Middle frontal gyrus (tissue), 1 donor: ENCODE measurements around the gene ZNF629.

Experiments
- DNase-seq: peaks from one replicate; pipeline ENCODE4 v3.0.0-alpha.2; 2015; ENCODE audit warnings: low spot score; ENCODE audit errors: extremely low spot score

The ZNF629 gene

DNA sequence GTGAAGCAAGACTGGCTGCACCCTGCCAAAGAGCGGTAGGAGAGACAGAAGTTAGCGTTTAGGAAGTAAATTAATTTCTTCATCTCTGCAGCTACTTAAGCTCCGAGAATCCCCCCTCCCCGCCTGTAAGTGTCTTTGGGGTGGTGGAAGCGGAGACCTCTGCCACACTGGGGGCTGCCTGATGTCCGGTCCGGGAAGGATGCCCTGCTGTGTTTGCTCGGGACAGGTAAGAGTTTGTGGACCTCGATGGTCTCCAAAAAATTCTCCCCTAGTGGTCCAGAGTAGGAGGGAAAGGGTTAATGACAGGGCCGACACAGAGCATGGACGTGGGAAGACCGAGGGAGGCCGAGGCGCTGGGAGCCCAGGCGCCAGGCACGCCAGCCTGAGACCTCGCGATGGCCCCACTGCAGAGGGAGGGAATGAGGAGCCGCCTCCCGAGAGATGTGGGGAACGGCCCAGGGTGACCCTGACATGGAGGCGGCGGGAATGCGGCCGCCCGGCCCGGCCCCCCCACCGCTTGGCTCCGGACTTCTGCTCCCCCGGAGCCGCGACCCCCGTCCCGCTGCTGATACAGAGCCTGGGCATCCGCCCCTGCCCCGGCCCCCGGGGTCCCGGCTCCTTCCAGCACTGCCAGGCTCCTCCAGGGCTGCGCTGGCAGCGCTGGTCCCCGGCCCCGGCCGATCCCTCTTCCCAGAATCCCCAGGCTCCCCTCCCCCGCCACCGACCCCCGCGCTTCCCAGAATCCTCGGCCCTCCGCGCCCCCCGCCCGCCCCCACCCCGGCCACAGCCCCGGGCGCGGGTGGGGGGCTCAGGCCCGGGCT is 680 bp downstream of the ZNF629 start:
- no peak for DNase-seq

DNA sequence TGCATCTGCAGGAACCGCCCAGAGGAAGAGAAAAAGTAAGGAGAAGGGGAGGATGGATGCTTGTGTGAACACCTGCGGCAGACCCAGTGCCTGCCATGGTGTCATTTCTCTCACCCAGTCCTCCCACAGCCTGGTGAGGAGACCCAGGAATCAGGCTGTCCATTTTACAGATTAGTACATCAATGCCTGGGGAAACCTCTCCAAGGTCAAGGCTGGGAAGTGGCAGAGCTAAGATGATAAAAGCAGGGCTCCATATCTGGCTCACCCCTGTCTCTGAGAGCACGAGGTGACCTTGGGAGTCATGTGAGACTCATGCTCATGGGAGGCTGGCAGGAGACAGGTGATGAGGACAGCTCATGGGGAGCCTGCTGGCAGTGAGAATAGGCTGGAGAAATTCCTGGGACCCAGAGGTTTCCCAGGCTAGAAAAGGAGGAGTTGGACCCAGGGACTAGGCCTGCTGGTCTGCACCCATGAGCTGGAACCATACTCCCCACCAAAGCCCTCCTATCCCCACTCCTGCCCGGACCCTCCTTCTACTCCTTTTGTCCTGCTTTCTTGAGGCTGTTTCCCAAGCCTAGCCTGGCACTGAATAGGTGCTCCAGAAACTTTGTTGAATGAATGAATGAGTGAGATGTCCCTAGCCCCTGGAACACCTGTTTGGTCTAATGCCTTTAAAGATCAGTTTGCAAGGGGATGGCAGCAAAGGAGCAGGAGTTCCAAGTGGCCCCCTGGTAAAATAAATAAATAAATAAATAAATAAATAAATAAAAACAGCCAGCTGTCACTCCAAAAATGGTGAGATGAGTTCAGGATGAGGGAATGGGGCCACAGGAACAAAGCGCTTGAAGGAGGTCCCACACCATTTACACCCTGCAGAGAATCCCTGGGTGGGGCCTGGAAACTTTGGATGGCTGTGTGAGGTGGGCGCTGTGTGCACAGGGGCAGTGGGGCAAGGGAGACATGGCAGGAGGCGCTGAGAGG is 1.6 kb downstream of the ZNF629 start:
- DNase-seq: no peak

DNA sequence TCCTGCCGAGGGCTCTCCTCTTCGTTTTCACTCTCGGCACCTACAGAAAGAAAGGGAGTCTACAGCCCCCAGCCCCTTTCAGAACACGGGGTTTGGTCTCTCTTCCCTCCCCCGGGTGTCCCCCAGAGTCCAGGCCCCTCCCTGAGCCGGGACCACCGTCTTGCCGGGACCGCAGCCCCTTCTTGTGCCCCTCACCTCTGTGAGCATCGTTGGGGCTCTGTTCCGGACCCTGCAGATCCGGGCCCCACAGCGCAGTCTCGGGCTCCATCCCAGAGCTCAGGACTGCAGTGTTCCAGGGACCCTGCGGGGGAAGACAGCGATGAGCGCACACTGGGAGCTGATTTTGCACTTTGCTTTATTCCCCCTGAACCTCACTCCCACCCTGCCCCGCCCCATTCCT is 2.8 kb downstream of the ZNF629 start:
- no peak for DNase-seq

DNA sequence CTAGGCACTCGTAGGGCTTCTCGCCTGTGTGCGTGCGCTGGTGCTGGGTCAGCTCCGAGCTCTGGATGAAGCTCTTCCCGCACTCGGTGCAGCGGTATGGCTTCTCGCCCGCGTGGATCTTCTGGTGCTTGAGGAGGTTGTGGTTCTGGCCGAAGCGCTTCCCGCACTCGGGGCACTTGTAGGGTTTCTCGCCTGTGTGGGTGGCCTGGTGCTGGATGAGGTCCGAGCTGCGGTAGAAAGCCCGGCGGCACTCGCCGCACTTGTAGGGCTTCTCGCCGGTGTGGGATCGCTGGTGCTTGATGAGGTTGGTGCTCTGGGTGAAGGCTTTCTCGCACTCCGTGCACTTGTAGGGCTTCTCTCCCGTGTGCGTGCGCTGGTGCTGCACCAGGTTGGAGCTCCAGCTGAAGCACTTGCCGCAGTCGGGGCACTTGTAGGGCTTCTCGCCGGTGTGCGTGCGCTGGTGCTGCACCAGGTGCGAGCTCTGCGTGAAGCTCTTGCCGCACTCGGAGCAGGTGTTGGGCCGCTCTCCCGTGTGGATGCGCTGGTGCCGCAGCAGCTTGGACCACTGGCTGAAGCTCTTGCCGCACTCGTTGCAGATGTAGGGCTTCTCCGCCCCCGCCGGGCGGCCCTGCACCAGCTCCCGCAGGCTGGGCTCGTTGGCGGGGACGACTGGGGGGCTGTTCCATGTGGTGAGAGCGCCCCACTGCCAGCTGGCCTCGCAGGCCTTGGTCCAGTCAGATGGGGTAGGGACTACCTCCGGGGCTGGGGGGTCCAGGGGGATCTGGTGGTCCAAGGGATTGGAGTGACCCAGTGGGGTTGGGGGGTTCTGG is 3.5 kb downstream of the ZNF629 start:
- no peak for DNase-seq

DNA sequence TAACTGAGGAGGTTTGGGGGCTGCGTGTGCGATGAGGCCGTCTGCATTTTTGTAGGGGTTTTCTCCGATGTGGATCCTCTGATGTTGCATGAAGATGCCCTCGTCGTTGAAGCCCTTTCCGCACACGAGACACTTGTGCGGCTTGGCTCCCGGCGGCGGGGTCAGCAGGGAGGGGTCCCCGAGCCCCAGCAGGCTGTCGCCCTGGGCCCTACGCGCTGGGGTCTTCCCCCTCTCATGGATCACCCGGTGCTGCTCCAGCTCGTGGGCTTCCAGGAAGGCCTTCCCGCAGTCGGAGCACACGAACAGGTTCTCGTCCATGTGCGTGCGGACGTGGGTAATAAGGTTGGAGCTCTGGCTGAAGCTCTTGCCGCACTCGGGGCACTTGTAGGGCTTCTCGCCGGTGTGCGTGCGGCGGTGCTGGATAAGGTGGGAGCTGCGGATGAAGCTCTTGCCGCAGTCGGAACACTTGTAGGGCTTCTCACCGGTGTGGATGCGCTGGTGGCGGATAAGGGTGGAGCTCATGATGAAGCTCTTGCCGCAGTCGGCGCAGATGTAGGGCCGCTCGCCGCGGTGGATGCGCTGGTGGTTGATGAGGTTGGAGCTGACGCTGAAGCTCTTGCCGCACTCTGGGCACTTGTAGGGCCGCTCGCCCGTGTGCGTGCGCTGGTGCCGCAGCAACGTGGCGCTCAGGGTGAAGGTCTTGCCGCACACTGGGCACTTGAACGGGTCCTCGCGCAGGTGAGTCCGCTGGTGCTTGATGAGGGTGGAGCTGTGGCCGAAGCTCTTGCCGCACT is 4.3 kb downstream of the ZNF629 start:
- no peak for DNase-seq

DNA sequence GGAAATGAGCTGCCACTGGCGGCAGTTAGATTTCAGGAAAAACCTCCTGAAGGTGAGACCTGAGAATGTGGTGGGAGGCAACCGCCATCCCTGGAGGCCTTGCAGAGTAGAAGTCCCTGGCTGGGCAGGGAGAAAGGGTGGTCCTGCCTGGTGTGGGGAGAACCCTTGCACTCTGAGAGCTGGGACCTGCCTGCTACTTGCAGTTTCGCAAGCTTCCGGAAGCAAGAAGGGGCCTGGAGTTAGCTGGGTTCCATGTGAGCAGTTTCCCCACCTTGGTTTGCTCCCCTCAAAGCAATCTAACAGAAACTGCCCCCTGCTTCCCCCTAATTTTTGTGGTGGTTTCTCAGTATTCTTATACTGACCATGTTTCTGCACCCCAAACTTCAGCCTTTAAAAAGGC is 6.5 kb downstream of the ZNF629 start:
- no peak for DNase-seq

DNA sequence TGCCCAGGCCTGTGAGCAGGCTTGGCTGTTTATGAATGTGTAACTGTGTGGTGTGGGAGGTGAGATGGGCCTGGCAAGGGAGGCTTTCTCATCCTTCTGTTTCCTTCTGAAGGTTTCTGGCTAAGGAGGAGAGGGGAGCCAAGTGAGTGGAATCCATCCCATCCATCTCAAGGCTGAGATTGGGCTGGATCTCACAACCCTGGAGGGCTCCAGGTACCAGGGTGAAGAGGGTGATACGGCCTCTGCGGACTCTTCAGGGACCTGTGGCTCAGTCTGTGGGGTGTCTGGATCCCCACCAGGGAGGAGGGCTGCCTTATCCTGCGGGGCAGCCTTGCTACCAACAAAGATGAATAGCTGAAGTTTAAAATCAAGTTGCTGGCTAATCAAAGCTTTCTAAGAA is 7.0 kb downstream of the ZNF629 start:
- no peak for DNase-seq

DNA sequence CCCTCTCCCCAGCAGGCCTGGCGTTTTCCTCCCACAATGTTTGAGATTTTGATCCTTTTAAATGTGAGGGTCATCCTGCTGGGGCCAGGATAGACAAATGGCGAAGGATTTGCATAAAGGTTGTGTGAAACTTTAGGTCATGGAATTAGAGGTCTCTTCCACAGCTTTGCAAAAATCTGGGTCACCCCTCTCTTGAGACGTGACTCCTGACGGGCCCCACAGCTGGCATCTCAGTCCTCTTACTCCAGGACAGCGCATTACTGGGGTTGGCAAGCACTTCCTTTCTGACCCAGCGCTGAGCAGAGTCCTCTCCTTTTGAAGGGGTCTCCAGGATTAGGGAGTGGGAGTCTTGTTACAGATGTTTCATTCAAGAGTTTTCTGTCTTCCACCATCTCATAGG is 7.4 kb downstream of the ZNF629 start:
- no peak for DNase-seq

DNA sequence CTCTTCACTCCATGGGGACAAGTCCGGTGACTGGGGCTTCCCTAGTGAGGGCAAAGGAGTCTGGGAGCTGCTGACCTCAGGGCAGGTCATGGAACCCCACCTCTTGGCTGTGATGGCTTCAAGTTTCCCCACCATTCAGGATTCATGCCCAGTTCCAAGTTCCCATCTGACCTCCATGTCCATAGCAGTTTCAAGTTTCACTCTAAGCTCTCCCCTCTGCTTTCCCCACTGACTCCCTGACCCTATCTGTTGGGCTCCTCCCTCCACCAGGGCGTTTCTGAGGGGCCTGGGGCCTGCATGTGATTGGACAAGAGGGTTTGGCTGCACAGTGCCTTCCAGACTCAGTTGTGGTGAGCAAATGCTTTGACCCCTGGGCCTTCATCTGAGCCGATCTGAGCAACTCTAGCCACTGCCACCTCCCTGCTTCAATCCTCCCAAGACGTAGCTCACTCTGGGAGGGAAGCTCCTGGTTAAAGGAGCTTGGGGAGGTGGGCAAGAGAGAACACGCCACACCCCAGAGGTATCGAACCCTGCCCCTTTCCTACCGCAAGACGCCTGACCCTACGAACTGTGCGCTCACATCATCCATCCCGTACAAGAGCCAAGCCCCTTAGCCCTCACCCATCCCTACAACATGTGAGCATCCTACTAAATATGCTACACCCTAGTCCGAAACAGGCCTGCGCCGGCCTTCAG is 8.3 kb downstream of the ZNF629 start:
- DNase-seq: no peak

DNA sequence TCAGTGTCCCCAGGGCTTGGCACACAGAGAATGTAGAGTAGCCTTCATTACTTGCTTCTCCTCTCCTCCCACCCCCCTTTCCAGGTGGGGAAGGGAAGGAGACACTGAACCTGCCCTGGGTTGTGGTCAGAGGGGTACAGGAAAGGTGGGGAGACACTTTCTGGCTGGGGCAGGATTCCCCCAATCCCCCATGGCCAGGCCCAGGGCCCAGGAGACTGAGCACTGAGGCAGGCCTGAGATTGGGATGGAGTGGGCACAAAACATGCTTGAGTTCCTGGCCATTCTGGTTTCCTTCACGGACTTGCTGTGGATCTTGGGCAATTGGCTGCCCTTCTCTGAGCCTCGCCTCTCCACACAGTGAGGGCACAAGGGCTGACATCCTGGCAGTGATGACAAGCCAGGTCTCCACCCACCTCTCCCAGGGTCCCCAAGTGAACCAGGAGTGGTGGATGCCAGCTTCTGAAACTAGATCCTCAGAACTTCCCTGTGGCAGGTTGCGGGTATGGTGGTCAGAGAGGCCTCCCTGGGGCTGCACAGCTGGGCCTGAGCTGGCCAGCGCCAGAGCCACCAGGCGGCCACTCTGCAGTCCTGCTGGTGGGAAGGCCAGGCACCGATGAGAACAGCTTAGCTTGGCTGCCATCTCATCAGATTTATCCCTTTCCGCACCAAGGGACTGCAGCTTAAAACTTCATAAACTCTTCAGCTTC is 9.3 kb downstream of the ZNF629 start:
- no peak for DNase-seq

DNA sequence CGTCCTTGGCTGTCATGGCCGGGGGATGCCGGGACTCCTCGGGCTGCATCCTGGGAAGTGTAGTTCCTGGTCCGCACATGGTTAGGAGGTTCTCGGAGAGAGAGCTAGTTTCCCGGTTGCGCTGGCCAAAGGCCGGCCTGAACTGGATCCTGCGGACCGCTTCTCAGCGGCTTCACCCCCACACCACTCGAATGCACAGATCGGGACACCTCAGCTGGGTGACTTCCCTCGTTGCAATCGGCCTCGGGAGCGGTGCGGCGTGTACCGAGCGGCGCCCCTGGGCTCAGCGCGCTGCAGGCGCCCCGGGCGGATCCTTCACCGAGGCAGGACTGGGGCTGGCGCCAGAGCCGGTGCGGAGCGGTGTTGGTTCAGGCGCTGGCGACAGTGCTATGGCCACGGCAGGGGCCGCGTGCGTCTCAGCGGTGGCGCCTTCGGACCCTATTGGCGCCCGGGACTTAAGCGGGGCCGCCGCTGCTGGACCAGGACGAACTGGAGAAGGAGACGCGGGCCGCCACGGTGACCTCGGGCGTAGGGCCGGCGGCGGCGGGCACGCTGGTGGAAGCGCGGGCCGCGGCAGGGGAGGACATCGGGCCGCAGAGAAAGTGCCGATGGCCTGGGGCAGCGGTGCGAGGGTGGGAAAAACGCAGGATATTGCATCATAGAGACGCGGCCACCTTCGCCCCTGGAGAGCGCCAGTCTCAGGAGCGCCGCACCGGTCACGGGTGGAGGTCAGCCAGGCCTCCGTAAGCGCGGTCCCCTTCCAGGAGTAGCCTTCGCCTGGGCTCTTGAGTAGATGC is 11.4 kb downstream of the ZNF629 start:
- peak; percentile 74 for DNase-seq

DNA sequence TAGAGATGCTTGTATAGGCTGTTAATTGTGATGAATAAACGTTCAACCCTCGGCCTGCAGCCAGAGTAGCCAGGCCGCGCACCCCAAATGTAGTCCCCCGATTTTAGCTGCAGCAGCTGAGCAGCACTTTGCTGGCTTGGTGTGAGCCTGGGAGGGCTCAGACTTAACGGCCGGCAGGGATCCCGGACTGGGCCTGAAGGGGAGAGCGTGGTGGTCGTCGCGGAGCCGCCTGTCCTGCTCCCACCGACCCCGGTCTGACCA is 11.9 kb downstream of the ZNF629 start:
- no peak for DNase-seq

DNA sequence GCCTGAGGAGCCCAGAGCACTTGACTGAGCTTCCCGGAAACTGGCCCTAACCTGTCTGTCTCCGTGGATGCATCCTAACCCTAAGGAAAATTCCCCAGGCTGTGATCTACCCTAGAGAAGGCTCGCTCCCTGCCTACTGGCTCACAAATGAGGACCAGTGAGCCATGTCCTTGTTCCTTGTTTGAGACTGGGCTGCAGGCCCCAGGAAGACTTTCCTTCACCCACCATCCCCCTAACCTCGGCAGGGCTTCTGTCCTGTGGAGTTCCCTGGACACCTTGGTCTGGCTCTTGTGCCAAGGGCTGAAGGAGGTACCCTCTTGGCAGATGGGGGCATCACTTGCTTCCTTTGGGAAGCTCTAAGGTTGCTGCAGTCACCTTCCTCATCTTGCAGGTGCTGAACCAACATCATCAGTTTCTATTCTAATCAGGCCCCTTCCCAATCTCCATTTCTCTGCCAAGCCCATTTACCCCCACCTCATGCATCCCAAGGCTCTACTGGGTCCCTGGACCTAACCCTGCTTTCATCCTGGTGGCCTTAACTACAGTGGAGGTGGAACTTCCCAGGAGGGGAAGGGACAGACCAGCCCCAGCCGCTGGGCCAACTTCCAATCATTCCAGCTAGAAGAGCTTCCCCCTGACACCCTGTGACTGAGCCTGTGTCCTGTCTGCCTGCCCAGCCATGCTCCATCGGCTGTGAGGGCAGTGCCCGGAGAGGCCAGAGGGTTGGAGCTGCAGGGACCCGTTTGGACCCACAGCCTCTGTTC is 12.5 kb downstream of the ZNF629 start:
- DNase-seq: no peak

DNA sequence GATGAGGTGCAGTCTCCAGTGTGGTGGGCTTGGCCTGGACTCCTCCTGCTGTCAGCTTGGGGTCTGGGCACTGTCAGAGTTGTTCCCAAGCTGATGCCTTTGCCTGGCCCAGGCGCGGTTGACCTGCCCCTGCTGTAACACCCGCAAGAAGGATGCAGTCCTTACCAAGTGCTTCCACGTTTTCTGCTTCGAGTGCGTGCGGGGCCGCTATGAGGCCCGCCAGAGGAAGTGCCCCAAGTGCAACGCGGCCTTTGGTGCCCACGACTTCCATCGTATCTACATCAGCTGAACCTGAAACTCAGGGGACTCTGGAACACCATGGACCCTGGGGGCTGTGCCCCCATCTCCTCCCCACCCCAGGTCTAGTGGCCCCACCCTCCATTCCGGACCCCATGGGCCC is 13.2 kb downstream of the ZNF629 start:
- DNase-seq: no peak

DNA sequence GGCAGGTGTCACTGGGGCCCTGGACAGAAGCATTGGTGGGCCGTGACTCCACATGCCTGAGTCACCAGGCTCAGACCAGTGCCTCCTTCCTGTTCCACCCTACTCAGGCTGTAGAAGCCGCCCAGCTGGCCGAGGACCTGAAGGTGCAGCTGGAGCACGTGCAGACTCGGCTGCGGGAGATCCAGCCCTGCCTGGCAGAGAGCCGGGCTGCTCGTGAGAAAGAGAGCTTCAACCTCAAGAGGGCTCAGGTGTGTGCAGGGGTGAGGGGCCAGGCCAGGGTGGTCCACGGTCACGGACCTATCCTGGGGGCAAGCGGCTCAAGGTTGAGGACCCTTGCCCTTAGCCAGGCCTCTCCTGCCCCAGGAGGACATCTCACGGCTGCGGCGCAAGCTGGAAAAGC is 15.3 kb downstream of the ZNF629 start:
- no peak for DNase-seq

DNA sequence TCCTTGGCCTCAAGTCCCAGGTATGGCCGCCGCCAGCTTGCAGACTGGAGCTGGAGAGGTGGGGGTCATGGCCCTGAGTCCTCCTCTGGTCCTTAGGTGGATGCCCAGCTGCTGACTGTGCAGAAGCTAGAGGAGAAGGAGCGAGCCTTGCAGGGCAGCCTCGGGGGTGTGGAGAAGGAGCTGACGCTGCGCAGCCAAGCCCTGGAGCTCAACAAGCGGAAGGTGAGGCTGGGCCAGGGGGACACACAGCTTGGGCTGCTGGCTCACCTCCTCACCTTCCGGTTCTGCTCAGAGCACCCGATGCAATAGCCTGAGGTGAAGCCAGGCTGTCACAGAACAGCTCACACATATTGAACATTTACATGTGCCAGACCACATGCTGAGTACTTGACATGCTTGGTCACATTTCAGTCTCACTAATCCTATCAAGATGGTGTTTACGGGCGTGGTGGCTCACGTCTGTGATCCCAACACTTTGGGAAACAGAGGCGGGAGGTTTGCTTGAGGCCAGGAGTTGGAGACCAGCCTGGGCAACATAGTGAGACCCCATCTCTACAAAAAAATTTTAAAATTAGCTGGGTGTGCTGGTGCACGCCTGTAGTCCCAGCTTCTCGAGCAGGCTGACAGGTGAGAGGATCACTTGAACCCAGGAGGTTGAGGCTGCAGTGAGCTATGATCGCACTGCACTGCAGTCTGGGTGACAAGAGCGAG is 17.5 kb downstream of the ZNF629 start:
- no peak for DNase-seq

DNA sequence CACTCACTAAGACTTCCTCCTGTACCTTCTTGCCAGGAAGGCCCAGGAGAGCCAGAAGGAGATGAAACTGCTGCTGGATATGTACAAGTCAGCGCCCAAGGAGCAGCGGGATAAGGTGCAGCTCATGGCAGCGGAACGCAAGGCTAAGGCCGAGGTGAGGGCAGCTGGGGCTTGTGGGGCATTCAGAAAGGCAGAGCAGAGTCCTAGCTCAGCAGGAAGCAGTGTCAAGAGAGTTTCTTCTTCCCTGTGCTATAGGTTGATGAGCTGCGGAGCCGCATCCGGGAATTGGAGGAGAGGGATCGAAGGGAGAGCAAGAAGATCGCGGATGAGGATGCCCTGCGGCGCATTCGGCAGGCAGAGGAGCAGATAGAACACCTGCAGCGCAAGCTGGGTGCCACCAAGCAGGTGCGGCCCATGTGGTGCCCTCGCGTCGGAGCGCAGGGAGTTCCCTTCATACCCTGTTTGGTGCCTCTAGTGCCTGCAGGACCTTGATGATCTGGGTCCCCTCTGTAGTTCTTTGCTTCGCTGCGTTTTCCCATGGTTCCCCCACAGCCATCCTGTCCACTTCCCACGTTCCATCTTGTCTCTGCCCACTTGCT is 18.3 kb downstream of the ZNF629 start:
- DNase-seq: no peak
